Measurements from ENCODE around the gene CTDSPL. TPM values are rescaled to one million over a fixed set of nuclear protein-coding genes. Genes with fewer than 3 reads are reported as not detected.

The CTDSPL gene
- total RNA-seq, 1 experiment from 2014 or later: 124 TPM

DNA sequence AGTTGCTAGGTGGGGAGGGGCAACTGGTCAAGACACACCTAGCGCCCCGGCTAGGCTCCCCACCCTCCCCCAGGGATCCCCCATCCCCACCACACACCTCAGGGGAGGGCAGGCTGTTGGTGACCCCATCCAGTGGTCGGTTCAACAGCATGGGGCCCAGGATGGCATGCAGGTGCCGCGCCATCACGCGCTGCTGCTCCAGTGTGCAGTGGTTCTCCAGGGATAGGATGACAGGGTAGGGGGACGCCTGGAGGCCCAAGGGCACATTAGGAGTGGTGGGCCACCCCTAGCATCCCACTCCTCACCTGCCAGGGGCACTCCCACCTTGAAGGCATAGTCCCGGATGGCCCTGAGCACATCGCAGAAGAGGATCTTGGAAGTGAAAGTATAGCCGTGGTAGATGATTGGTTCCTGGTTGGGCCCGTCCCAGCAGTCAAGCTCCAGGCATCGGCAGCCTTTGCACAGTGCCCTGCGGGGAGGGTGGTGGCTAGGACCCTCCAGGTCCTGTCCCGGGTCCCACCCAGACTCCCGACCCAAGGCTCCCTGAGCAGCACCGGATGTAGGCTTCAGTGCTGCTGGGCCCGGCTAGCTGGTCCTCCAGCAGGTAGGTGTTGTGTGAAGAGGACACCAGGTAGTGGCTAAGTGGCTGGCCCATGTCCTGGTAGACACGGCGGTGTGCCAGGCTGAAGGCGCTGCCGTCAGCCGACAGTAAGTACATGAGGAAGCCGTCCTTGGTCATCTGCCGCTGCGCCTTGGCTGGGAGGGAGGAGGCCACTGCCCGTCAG, 148.3 kb downstream of the CTDSPL start:
- TF ChIP-seq EZH2 (IDR thresholded peaks at IDR 0.05; ENCODE audit: low read depth): no peak
- TF ChIP-seq, protein P1, sequence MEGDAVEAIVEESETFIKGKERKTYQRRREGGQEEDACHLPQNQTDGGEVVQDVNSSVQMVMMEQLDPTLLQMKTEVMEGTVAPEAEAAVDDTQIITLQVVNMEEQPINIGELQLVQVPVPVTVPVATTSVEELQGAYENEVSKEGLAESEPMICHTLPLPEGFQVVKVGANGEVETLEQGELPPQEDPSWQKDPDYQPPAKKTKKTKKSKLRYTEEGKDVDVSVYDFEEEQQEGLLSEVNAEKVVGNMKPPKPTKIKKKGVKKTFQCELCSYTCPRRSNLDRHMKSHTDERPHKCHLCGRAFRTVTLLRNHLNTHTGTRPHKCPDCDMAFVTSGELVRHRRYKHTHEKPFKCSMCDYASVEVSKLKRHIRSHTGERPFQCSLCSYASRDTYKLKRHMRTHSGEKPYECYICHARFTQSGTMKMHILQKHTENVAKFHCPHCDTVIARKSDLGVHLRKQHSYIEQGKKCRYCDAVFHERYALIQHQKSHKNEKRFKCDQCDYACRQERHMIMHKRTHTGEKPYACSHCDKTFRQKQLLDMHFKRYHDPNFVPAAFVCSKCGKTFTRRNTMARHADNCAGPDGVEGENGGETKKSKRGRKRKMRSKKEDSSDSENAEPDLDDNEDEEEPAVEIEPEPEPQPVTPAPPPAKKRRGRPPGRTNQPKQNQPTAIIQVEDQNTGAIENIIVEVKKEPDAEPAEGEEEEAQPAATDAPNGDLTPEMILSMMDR (conservative IDR thresholded peaks at IDR 0.05): no peak
- POLR2A ChIA-PET (ENCODE audit: unreplicated experiment): interaction anchor here (0.6 kb wide), 1 partner anchor 36 kb away, joined by 6 read pairs; no protein-coding TSS in a partner anchor
- no peaks in the 10 kb centered on the region for H3K27me3 ChIP-seq (ENCODE audit: insufficient read depth, low read depth)
- no peaks in the 10 kb centered on the region for H3K36me3 ChIP-seq (ENCODE audit: low read depth)
- no peak overlapping the region for H3K27ac ChIP-seq
- H3K9me3 ChIP-seq (ENCODE audit: insufficient read depth, low read depth): no peaks in the 10 kb centered on the region
- no peaks in the 10 kb centered on the region for H3K79me2 ChIP-seq (ENCODE audit: low read depth)
- H3F3A ChIP-seq (ENCODE audit: insufficient read depth, low read depth): no peaks in the 10 kb centered on the region
- no peaks in the 10 kb centered on the region for H3K4me1 ChIP-seq (replicated peaks; ENCODE audit: insufficient read depth)
- no peaks in the 10 kb centered on the region for H3K9me2 ChIP-seq (ENCODE audit: insufficient read depth)
- CTCF ChIA-PET: no interaction called here
- H2AFZ ChIP-seq: no peak overlapping the region
- no peak overlapping the region for H3K4me2 ChIP-seq
- BruUV-seq (replicated peaks): no TSS peak
- H3K4me3 ChIP-seq: no peak overlapping the region
- no peaks in the 10 kb centered on the region for H4K20me1 ChIP-seq (ENCODE audit: insufficient read depth)
- no peak for DNase-seq
- intact Hi-C loops (cut with micrococcal nuclease; ENCODE audit: unreplicated experiment): loop anchor here (10.0 kb wide), 1 partner anchor 335 kb away; the partner anchor contains the start of gene XYLB

DNA sequence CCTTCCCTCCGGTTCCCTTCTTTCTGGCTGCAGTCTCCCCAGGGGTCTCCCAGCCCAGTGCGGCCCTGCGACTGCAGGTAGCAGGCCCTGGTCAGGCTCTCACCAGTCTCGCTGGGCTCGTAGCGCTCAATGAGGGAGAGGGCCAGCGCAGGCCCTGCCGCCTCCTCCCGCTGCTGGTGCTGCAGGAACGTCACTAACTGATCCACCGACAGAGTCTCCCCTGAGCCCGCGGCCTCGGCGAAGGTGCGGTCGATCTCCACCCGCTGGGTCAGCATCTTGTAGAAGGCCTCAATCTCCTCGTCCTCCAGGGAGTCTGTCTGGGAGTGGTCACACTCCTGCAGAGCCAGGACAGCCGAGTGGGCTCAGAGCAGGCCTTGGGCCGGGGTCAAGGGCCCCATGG, 149.4 kb downstream of the CTDSPL start:
- H3K4me2 ChIP-seq: no peak overlapping the region
- H2AFZ ChIP-seq: no peak overlapping the region
- no peak for DNase-seq
- no peaks in the 10 kb centered on the region for H3K9me3 ChIP-seq (ENCODE audit: insufficient read depth, low read depth)
- H3K27ac ChIP-seq: no peak overlapping the region
- H3K27me3 ChIP-seq (ENCODE audit: insufficient read depth, low read depth): no peaks in the 10 kb centered on the region
- ChIA-PET POLR2A (ENCODE audit: unreplicated experiment) (no interaction called here), CTCF (no interaction called here)
- H3K79me2 ChIP-seq (ENCODE audit: low read depth): no peaks in the 10 kb centered on the region
- no TSS peak for BruUV-seq (replicated peaks)
- H3F3A ChIP-seq (ENCODE audit: insufficient read depth, low read depth): no peaks in the 10 kb centered on the region
- no peaks in the 10 kb centered on the region for H3K36me3 ChIP-seq (ENCODE audit: low read depth)
- TF ChIP-seq, protein P1 (conservative IDR thresholded peaks at IDR 0.05): no peak
- no peak for TF ChIP-seq EZH2 (IDR thresholded peaks at IDR 0.05; ENCODE audit: low read depth)
- intact Hi-C loops (cut with micrococcal nuclease; ENCODE audit: unreplicated experiment): no loop called here
- no peaks in the 10 kb centered on the region for H3K4me1 ChIP-seq (replicated peaks; ENCODE audit: insufficient read depth)
- no peaks in the 10 kb centered on the region for H3K9me2 ChIP-seq (ENCODE audit: insufficient read depth)
- no peak overlapping the region for H3K4me3 ChIP-seq
- H4K20me1 ChIP-seq (ENCODE audit: insufficient read depth): no peaks in the 10 kb centered on the region

DNA sequence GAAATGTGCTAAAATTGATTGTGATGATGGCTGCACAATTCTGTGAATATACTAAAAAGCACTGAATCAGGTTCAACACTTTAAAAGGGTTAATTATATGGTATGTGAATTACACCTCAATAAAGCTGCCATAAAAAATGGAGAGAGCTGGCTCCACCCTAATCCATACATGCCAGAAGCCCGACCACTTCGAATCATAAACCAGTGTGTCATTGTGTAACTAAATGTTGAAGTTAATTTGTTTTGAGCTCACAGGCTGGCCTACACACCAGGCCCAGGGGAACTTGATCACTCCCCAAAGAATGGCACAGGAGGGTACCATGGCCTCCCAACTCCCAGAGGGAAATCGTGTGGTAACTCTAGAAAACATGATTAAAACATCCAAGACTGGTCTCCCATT, 153.8 kb downstream of the CTDSPL start:
- Histone ChIP-seq H3K9me2 (ENCODE audit: insufficient read depth) (no peaks in the 10 kb centered on the region), H3K27ac (no peak overlapping the region), H3F3A (ENCODE audit: insufficient read depth, low read depth) (no peaks in the 10 kb centered on the region), H2AFZ (no peak overlapping the region), H3K79me2 (ENCODE audit: low read depth) (no peaks in the 10 kb centered on the region), H4K20me1 (ENCODE audit: insufficient read depth) (no peaks in the 10 kb centered on the region), H3K4me2 (no peak overlapping the region), H3K27me3 (ENCODE audit: insufficient read depth, low read depth) (no peaks in the 10 kb centered on the region), H3K4me1 (replicated peaks; ENCODE audit: insufficient read depth) (no peaks in the 10 kb centered on the region), H3K4me3 (no peak overlapping the region), H3K9me3 (ENCODE audit: insufficient read depth, low read depth) (no peaks in the 10 kb centered on the region), H3K36me3 (ENCODE audit: low read depth) (no peaks in the 10 kb centered on the region)
- no peak for DNase-seq
- intact Hi-C loops (cut with micrococcal nuclease; ENCODE audit: unreplicated experiment): no loop called here
- ChIA-PET CTCF (interaction anchor here (0.7 kb wide), 1 partner anchor 271 kb away, joined by 3 read pairs; no protein-coding TSS in a partner anchor), POLR2A (ENCODE audit: unreplicated experiment) (interaction anchor here (0.6 kb wide), 1 partner anchor 121 kb away, joined by 4 read pairs; the partner anchor contains the start of gene ACAA1)
- TF ChIP-seq EZH2 (IDR thresholded peaks at IDR 0.05; ENCODE audit: low read depth): no peak
- TF ChIP-seq, protein P1 (conservative IDR thresholded peaks at IDR 0.05): no peak
- no TSS peak for BruUV-seq (replicated peaks)

Data from PC-9 (cell line).